Hepatocyte (in vitro differentiated cells): ENCODE measurements around the gene MCRS1. TPM values are rescaled to one million over a fixed set of nuclear protein-coding genes. Genes with fewer than 3 reads are reported as not detected.

Source experiments
- DNase-seq: peaks from one replicate; pipeline ENCODE4 v3.0.0-alpha.2; 2016; ENCODE audit warnings: low spot score
- H2AFZ ChIP-seq: fragments of 200-600 bp; sonication (generic); 2 replicates; pipeline ENCODE4 v1.6.0; 2016; ENCODE audit warnings: antibody characterized with exemption, mild to moderate bottlenecking
- H3K27ac ChIP-seq: fragments of 200-600 bp; sonication (generic); 2 replicates; pipeline ENCODE4 v1.5.1; 2016; ENCODE audit warnings: mild to moderate bottlenecking
- H3K27me3 ChIP-seq: fragments of 200-600 bp; sonication (generic); 2 replicates; pipeline ENCODE4 v1.6.1; 2016
- H3K36me3 ChIP-seq: fragments of 200-600 bp; sonication (generic); replicated peaks from 2 replicates; pipeline ENCODE4 v1.5.1; 2016; ENCODE audit warnings: low read depth; ENCODE audit not compliant: insufficient read depth
- H3K4me1 ChIP-seq: fragments of 200-600 bp; sonication (generic); 2 replicates; pipeline ENCODE4 v1.5.1; 2016; ENCODE audit warnings: mild to moderate bottlenecking, moderate library complexity; ENCODE audit not compliant: insufficient read depth
- H3K4me2 ChIP-seq: fragments of 200-600 bp; sonication (generic); 2 replicates; pipeline ENCODE4 v1.6.0; 2016
- H3K4me3 ChIP-seq: fragments of 200-600 bp; sonication (generic); 2 replicates; pipeline ENCODE4 v1.5.1; 2016; ENCODE audit warnings: mild to moderate bottlenecking
- H3K79me2 ChIP-seq: fragments of 200-600 bp; sonication (generic); 2 replicates; pipeline ENCODE4 v1.6.0; 2017; ENCODE audit warnings: mild to moderate bottlenecking
- H3K9me2 ChIP-seq: fragments of 200-600 bp; sonication (generic); replicated peaks from 2 replicates; pipeline ENCODE4 v1.6.0; 2017; ENCODE audit warnings: mild to moderate bottlenecking; ENCODE audit not compliant: insufficient read depth
- H3K9me3 ChIP-seq: fragments of 200-600 bp; sonication (generic); 2 replicates; pipeline ENCODE4 v1.5.1; 2016; ENCODE audit warnings: low read depth, mild to moderate bottlenecking
- H4K20me1 ChIP-seq: fragments of 200-600 bp; sonication (generic); 2 replicates; pipeline ENCODE4 v1.6.0; 2016; ENCODE audit warnings: mild to moderate bottlenecking; ENCODE audit not compliant: insufficient read depth, poor library complexity, severe bottlenecking
- EZH2 ChIP-seq: fragments of 200-600 bp; sonication (generic); IDR thresholded peaks from 2 replicates; pipeline ENCODE4 v1.6.1; 2016; ENCODE audit warnings: antibody characterized with exemption, mild to moderate bottlenecking, borderline replicate concordance
- EZH2phosphoT487 ChIP-seq: fragments of 200-600 bp; sonication (generic); IDR thresholded peaks from one replicate; pipeline ENCODE4 v1.6.1; 2018; ENCODE audit warnings: antibody characterized with exemption, mild to moderate bottlenecking, low read depth, moderate library complexity; ENCODE audit not compliant: unreplicated experiment, severe bottlenecking
- WGBS: methylation state at CpG from one replicate; pipeline ENCODE4 v1.1.6; 2016; ENCODE audit warnings: low lambda C conversion rate; ENCODE audit errors: missing lambda C conversion rate; 5-methylcytosine and 5-hydroxymethylcytosine counted together
- polyA plus RNA-seq: library from polyadenylated mRNA; unstranded; fragments of >200 nt; fragmentation: Nextera tagmentation; extraction: Ambion mirVana; gene quantifications from 2 replicates; pipeline ENCODE4 v1.2.1, GENCODE V29; 2016
- total RNA-seq: library from RNA; depleted of rRNA; stranded (reverse); fragments of >200 nt; gene quantifications from 2 replicates; pipeline ENCODE4 v1.2.3, GENCODE V29; 2014
- TF ChIP-seq, protein P1 (sequence below): fragments of 200-600 bp; sonication (generic); IDR thresholded peaks from 2 replicates; pipeline ENCODE4 v1.5.1; 2016; ENCODE audit warnings: antibody characterized with exemption, mild to moderate bottlenecking; ENCODE audit not compliant: poor library complexity

The MCRS1 gene
- total and polyA plus RNA-seq, 2 experiments from 2014 or later = 51.4 to 57.7 TPM

GRCh38 chr12:49546481-49546880 lies 21.5 kb downstream of the MCRS1 start:
- TF ChIP-seq EZH2 = no peak
- TF ChIP-seq, protein P1, sequence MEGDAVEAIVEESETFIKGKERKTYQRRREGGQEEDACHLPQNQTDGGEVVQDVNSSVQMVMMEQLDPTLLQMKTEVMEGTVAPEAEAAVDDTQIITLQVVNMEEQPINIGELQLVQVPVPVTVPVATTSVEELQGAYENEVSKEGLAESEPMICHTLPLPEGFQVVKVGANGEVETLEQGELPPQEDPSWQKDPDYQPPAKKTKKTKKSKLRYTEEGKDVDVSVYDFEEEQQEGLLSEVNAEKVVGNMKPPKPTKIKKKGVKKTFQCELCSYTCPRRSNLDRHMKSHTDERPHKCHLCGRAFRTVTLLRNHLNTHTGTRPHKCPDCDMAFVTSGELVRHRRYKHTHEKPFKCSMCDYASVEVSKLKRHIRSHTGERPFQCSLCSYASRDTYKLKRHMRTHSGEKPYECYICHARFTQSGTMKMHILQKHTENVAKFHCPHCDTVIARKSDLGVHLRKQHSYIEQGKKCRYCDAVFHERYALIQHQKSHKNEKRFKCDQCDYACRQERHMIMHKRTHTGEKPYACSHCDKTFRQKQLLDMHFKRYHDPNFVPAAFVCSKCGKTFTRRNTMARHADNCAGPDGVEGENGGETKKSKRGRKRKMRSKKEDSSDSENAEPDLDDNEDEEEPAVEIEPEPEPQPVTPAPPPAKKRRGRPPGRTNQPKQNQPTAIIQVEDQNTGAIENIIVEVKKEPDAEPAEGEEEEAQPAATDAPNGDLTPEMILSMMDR = no peak
- no peak for TF ChIP-seq EZH2phosphoT487
- Histone ChIP-seq H3K4me1 (peaks cover 8% of the 10 kb centered on the region), H3K9me3 (no peaks in the 10 kb centered on the region), H2AFZ (no peak overlapping the region), H3K36me3 (no peaks in the 10 kb centered on the region), H3K27me3 (peaks cover 52% of the 10 kb centered on the region), H3K79me2 (no peaks in the 10 kb centered on the region), H3K4me2 (no peak overlapping the region), H3K4me3 (no peak overlapping the region), H3K27ac (no peak overlapping the region), H3K9me2 (no peaks in the 10 kb centered on the region), H4K20me1 (no peaks in the 10 kb centered on the region)
- no peak for DNase-seq
- WGBS = 65% methylated on average over 3 of the region's 3 CpGs

GRCh38 chr12:49545815-49546214 lies 22.1 kb downstream of the MCRS1 start:
- peaks cover 53% of the 10 kb centered on the region for H3K27me3 ChIP-seq
- H2AFZ ChIP-seq = no peak overlapping the region
- H3K4me3 ChIP-seq = no peak overlapping the region
- H3K27ac ChIP-seq = no peak overlapping the region
- peaks cover 8% of the 10 kb centered on the region for H3K4me1 ChIP-seq
- H3K79me2 ChIP-seq = no peaks in the 10 kb centered on the region
- no peaks in the 10 kb centered on the region for H3K9me3 ChIP-seq
- DNase-seq = no peak
- H3K36me3 ChIP-seq = no peaks in the 10 kb centered on the region
- TF ChIP-seq EZH2 = no peak
- TF ChIP-seq EZH2phosphoT487 = no peak
- TF ChIP-seq, protein P1 = no peak
- WGBS = 75% methylated on average over 4 of the region's 4 CpGs
- no peaks in the 10 kb centered on the region for H3K9me2 ChIP-seq
- H3K4me2 ChIP-seq = no peak overlapping the region
- no peaks in the 10 kb centered on the region for H4K20me1 ChIP-seq

DNA sequence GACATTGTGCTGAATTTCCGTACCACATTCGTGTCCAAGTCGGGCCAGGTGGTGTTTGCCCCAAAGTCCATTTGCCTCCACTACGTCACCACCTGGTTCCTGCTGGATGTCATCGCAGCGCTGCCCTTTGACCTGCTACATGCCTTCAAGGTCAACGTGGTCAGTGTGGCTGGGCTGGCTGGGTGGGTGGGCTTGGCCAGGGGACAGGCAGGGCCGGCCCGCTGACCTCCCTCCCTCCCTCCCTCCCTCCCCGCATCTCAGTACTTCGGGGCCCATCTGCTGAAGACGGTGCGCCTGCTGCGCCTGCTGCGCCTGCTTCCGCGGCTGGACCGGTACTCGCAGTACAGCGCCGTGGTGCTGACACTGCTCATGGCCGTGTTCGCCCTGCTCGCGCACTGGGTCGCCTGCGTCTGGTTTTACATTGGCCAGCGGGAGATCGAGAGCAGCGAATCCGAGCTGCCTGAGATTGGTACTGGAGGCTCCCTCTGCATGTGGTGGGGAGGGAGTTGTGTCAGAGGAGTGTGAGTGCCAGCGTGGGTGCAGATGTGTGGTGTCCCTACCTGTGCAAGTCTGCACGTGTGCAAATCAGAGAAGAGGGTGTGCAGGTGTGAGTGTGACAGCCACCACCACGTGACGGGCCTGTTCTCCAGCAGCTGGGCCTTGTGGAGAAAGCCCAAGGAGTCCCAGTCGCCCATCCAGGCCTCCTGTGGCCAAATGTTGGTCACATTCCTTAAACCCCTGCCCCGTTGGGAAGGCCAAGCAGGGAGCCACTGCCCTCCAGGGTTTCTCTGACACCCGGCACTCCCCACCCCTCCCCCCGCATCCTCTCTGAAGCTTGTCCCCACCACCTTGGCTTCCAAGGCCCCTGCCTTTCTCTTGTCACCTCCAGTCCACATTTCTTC lies 23.8 kb downstream of the MCRS1 start:
- TF ChIP-seq EZH2 (no peak), EZH2phosphoT487 (no peak)
- TF ChIP-seq, protein P1 = no peak
- Histone ChIP-seq H4K20me1 (no peaks in the 10 kb centered on the region), H3K9me2 (no peaks in the 10 kb centered on the region), H2AFZ (no peak overlapping the region), H3K79me2 (no peaks in the 10 kb centered on the region), H3K4me2 (no peak overlapping the region), H3K4me1 (peaks cover 4% of the 10 kb centered on the region), H3K9me3 (no peaks in the 10 kb centered on the region), H3K27ac (no peak overlapping the region), H3K27me3 (peaks cover 69% of the 10 kb centered on the region), H3K4me3 (no peak overlapping the region), H3K36me3 (no peaks in the 10 kb centered on the region)
- 19% methylated on average over 23 of the region's 39 CpGs for WGBS
- DNase-seq = no peak
